HL-60/S4 treated with phorbol 12-myristate 13-acetate at 8.2 ng/mL for 4 days and 3 days (cell line): ENCODE data around the gene RPRM.
"Not testable (repeated sequence)": the region's sequence is repeated elsewhere in the genome, so short reads cannot be mapped to it uniquely, and the experiment has no call there.

Experiments used
- in situ Hi-C: fragments of 300-500 bp; cut with MboI; formaldehyde crosslinking; loops from 2 replicates; pipeline ENCODE4 v1.15.0; 2022; ENCODE audit warnings: low sequenced_read_pairs

The RPRM gene

DNA sequence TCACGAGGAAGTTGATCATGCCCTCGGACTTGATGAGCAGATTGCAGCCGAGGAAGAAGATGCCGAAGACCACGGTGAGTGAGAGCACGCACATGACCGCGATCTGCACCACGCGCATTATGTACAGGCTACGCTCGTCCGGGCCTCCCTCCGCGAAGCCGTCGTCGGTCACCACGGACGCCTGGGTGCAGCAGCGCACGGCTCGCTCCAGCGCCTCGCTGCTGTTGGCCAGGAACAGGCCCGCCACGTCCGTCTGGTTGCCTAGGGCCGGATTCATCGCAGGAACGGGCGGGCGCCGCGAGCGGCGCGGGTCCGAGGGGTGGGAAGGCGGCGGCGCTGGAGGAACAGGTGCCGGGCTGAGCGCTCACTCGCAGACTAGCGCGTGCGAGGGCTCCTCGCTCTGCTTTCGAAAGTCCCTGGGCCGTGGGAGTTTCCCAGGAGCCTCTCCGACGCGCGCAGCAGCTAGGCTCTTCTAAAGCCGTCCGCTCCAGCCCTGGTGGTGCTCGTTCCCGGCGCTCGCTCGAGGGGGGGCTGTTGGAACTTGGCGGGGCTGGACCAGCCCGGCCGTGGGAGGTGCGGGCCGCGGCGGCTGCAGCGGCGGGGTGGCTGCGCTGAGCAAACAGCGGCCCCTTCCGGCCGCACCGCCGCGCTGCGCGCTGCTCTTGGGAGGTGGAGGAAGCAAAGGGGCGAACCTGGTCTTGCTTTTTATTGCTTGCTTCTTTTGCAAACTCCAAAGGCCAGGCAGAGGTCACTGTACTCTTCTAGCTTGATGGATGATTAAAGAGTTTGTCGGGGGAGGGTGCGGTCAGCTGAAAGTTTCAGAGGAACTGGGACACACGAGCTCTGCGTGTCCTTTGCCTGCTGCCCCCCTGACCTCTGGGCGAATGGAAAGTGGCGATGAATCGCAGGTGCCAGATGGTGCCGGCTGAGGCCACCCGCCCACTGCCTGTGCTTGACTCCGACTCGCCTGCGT lies at the start of gene RPRM:
Gene RPRM, minus strand, starts transcription at position 474 of the 973 bp plus-strand sequence. Its CDS starts 197 bp downstream, at position 277.
- in situ Hi-C loops: no loop called here

DNA sequence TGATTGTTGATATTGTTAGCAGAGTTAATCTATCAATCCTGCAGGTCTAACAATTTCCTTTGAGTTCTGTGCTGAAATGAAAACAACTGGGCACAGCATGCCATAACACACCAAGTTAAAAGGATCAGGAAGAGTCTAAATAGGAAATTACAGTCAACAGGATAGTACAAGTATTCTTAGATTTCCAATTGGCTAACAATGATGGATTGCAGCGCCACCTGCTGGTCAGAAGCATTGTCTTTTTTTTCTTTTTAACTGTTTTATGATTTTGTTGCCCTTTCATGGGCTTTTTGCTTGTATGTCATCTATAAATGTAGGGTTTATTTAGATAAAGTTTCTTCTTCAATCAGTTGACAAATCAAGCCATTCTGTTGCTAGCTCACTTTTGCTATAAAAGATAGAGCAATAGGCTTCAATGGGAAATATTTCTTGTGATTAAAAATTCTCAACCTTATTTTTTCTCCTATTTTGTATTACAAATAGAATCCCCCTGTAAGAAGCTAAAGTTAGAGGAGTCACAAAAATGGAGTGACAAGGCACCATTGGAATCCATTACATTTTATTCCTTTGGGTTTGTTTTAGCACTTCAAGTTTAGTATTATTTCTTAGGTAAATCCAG lies 40.8 kb upstream of the RPRM start:
- in situ Hi-C loops: no loop called here

DNA sequence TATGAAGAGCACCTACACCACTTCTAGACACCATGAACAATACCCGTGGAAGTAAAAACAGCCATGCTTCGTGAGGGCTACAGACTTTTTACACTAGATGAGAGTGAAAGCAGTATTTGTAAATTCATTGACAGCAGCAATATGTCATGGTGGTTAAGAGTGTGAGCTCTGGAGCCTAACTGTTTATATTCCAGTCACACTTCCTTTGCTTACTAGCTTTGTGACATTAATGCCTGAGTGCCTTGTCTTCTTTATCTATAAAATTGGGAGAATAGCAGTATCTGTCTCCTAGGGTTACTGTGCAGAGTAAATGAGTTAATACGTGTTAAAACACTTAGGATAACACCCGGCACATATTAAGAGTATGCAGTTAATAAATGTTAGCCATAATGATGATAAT lies 33.8 kb upstream of the RPRM start:
- in situ Hi-C loops: no loop called here

DNA sequence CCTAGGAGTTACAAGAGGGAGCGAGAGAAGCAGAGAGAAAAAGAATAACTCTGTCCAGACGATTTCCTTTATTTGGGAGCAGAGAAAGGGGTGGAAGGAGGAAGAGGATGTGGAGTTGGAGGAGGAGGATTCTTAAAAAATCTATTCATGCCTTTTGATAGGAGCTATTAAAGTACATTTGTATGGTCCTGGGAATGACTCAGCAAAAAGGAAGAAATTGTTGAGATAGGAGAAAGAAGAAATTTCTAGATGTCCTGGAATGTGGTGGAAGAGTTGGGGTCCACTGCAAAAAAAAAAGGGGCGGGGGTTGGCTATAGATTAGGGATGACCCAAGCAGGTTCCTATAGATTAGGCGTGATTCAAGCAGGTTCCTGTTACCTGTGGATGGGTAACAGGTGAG lies 32.4 kb upstream of the RPRM start:
- in situ Hi-C loops: no loop called here

DNA sequence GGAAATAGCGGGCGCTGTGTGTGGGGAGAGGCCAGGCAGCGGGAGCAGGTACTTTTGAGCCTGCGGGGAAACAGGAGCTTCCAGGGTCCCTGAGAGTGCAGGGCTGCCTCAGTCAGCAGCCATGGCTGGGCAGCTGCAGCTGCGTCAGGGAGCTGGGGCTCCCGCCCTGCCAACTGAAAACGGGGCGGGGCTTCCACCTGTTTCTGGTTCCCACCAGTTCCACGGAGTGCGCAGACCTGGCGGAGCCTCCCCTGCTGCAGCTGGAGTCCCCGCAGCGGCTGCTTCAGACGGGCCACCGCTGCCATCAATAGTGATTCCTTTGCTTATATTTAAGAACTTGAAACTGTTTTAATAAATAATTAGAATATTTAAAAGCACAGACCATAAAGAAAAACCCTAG lies 30.6 kb upstream of the RPRM start:
- in situ Hi-C loops: no loop called here

DNA sequence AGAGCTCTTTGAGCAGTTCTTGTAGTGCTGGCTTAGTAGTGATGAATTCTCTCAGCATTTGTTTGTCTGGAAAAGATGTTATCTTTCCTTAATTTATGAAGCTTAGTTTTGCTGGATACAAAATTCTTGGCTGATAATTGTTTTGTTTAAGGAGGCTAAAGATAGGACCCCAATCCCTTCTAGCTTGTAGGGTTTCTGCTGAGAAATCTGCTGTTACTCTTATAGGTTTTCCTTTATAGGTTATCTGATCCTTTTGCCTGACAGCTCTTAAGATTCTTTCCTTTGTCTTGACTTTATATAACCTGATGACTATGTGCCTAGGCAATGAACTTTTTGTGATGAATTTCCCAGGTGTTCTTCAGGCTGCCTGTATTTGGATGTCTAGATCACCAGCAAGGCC lies 27.9 kb upstream of the RPRM start:
- in situ Hi-C loops: not testable (repeated sequence)

DNA sequence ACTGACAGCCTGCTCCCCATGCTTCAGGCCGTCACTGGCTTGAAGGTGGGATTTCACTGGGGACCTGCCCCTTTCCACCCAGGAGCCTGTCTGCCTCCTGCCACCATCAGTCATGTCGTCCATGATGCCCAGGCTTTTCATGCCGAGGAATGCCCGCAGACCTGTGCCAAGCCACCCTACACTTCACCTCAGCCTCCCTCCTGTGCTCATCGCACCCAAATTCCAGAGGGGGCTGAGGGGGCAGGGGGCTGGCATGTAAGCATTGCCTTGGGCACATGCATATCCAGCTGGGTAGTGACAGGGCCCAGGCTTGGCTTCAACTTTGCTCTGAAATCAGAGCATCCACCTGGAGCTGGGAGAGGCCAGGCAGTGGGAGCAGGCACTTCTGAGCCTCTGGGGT lies 20.9 kb upstream of the RPRM start:
- in situ Hi-C loops: no loop called here

DNA sequence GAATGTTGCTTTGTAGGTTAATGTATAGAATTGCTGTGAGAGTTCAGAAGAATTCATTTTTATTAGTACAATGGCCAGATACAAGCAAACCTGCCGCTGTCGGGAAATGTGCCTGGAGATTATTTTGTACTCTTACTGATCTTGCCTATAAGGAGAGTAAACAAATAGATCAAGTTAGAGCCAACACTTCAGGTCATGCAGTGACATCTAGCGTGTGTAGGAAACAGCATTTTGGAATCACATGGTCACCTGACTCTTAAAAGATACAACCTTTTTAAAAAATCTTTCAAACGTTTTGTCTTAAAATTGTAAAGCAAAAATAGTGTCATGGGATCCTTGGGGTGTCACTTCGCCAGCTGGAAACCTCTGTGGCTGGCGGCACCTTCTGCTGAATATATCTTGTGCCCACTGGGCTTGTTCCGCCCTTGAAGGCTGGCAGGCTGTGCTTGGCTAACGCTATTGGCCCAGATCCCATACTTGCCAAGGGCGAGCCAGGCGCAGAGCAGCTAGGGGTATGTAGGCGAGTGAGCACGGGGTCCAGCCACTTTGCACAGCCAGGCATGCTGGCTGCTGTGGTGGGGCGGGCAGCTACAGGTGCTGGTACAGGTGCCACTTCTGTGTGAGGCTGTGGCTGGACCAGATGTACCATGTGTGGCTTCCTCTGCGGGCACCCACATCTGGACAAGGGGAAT lies 19.5 kb upstream of the RPRM start:
- in situ Hi-C loops: no loop called here

DNA sequence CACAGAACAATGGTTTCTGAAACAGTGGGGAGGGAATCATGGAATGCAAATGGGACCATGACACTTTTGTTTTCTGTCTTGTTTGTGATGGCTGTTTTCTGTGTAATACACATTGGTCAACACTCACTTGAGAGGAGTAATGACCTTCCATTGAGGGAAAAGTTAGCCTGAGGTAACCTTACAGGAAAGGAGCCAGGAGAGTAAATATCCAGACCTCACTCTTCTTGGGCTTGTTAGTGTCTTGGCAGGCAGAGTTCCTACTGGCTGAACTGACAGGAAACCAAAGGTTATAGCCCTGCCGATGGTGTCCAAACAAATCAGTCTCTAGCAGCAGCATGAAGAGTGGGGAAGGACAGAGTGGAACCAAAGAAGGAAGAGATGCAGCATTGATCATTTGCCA lies 17.2 kb upstream of the RPRM start:
- in situ Hi-C loops: no loop called here

DNA sequence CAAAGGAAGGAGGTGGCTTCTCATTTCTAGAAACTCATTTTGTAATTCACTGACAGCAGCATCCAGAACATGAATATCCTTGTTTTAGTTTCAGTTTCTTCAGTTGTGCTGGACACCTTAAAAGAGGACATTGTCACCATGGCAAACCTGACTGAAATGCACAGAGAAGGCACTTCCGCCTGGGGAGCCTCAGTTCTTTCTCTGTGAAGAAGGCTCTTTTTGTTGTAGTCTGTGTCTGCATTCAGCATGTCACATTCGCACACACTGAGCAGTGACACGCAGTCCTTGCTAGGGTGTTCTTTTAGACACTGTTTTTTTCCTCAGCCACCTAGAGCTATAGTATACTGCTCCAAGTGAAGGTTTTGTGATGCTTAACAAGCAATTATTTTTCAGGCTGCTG lies 9.5 kb upstream of the RPRM start:
- in situ Hi-C loops: no loop called here

DNA sequence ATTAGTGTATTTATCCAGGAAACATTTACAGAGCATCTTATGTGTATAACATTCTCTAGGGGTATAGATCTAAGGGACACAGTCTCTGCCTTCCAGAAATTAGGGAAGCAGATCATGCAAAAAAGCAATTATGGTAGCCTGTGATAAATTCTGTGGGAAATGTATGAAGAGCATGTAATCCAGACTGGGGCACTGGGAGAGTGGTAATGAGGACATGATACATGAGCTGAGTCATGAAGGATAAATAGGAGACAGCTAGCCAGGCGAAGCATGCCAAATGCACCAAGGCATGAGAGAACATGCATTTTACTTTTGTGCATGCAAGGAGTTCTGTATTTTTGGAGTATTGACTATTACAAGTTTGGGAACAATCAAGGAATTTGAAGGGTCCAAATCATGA lies 8.9 kb upstream of the RPRM start:
- in situ Hi-C loops: no loop called here

DNA sequence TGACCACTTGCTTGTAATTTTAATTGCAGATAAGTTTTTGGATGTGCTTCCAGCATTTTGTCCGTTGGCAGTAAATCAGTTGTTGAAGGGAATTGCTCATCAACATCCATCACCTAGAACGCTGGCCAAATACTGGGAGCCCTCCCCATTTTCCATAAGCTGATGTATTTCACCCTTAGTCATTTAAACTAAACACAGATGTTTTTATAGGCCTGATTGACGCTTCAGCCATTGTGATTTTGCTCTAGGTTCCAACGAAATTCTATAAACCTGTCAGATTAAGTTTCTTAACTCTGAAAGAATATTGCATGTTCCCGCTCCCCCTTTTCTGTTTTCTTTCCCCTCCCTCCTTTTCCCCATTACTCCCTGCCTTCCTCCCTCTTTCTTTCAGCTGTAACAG lies 1.0 kb upstream of the RPRM start:
- in situ Hi-C loops: no loop called here

DNA sequence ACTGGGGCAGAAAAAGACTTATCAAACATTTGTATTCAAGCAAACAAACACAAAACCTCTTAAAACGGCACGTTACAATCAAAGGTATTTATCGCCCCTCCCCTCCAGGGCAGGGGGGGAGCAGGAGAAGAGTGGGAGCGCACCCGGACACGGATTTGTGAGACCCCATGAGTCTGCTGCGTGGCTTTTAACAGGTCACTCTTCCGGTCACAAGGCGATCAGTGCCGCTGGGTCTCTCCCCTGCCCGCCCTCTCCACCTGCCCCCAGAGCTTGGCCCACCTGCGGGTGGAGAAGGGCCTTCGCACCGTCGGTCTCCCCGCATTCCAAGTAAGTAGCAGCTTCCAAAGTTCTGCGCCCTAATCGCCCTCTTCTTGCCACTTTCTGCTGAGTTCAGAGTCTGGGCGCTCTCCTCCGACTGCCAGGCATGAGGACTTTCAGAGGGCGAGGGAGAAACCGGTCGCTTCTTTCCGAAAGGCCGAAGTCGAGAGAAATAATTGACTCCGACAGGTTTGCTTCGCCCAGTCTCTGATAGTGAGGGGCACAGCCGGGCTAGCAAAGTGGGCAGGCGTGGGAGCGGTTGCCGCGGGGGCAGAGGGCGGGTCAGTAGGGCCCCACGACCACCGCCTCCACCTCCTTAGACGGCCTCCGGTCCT lies 800 bp downstream of the RPRM start:
- in situ Hi-C loops: no loop called here

DNA sequence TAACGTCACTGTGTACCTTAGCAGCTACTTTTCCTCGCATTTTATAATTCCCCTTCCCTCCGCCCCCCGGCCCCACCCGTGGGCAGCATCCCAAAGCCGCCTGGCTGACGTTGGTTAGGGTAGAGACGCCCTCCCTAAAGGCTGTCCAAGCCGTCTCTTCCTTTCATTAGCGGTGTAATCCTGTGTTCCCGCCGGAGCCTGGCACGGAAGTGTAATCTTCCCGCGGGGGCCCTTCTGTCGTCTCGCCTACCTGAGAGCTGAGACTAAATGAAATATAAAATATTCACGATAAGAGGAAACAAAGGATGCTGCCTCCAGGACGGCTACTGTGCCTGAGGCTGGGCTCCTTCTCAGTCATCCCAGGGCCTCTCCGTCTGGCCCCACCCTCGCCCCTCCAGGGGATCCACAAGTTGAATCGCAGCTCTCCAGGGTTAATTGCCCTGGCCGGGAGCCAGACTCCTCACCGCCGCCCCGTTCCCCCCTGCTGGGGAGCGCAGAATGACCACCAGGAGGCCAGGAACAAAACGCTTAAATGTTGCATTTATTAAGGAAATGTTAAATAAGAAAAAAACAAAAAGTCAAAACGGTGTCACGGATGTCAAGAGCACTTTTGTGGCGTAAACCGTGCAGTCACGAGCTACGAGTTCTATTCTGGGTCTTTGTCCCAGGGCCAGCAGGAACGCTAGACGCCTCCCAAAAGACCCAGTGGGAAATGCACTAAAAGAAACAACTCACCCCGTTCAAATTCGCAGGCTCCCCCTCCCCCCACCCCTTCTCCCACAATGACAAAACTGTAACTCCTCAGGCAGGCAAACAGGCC lies 1.5 kb downstream of the RPRM start:
- in situ Hi-C loops: no loop called here

DNA sequence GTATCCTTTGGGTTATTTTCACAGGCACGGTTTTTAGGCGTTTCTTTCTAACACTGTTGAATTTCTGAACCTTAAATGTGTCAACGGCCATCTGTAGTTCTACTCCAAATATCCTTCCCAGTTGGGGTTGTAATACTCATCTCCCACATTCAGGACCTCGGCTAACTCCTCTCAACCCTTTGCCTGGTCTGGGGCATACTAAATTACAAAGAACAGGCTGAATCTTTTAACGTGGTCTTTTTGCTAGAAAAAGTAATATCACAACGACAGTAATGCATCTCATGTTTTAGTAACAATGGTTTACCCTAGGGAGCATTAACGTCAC lies 2.1 kb downstream of the RPRM start:
- in situ Hi-C loops: no loop called here

DNA sequence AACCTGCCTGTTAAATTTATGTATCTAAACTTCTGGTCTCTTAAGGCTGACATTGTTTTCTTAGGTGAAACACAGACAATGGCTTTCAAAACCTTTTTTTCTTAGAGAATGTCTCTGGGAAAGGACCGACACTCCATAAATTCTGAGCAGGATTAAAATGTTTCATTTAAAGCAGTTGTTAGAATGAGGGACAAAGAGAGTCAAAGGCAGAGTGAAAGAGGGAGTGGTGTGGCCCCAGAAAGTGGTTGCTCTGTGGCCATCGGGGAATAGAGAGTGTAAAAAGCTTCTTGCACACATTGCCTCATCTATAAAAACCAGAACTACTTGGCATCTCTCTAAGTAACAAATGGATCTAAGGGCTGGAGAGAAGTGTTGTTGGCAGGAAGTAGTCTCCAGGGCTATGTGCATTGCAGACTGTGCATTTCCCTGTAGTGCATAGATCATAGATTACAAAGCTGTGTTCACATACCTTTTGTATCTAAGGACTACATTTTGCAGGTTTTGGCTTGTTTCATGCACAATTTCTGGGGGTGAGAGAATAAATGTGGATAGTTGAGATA lies 3.6 kb downstream of the RPRM start:
- in situ Hi-C loops: no loop called here

DNA sequence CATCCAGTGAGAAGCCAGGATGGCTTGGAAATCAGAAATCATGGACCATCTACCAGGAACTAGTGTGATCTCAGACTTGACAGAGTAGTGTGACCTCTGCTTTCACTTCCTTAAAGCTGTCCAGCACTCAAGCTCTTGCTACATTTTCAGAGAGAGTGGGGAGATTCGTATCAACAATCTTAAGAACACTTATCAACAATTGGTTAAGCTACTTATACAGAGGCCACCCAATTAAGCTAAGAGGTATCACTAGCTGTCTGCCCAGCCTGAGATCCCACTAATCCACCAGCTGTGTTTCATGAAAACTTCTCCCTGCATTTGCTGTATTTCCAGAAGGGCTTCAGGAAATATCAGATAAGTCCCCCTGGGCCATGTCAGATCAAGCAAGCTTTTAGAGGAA lies 4.2 kb downstream of the RPRM start:
- in situ Hi-C loops: no loop called here

DNA sequence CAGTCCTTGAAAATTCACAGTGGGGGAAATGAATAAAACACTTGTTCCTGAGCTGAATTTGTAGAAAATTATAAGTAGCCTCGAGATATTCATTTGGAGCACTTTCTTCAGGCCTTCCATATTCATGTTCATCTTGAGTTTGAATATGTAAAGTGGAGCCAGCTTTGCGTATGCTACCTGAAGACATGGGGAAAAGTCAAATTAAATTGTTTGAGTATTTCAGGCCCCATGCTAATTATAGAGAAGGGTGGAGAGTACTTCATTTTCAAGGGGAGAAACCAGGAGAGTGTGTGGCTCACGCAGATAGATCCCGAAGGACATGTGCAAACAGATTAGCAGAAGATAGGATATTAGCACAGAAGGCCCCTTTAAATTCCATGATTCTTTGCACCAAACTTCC lies 7.7 kb downstream of the RPRM start:
- in situ Hi-C loops: no loop called here

DNA sequence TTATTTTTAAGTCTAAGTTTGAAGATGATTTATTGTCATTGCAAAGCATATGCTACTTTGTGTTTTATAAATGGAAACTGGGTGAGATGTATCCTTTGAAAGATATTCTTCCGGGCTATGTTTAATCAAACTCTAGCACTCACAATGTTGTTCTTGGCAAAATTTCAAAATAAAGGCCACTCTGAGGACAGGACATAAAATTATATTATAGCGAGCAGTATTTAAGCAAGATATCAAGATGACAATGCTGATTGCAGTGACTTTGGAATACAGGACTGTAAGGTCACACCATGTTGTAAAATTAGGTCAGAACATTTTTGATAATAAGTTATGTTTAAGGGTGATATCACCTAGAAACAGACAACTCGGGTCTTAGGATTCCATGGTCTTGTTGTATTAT lies 14.2 kb downstream of the RPRM start:
- in situ Hi-C loops: no loop called here

DNA sequence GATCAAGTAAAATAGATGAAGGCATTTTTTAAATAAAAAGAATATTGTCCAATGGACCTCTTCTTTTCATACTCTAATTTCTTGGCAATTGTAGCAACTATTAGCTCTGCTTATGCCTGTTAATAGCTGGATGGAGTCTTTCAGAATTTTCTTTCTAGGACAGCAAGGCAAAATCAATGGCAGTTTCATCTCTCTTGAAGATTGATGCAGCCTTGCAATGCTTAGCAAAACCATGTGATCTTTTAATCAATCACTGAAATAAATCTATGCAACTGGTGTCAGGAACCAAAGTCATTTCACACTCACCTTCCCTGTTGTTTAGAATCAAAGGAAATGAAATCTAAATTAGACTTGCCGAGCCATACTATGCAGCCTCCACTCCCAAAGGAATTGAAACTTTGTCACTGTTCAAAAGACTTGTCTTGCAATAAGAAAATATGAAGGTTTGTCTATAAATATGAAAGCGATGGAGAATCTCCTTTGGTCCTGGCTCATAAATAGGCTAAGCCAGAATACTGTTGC lies 16.2 kb downstream of the RPRM start:
- in situ Hi-C loops: no loop called here
